B cell (primary cell): Measurements from ENCODE around the gene SPATA25. TPM values are rescaled to one million over a fixed set of nuclear protein-coding genes. Genes with fewer than 3 reads are reported as not detected.

Source experiments
- ATAC-seq: fragments of 200-7000 bp; cut with Tn5 transposase; one replicate; pipeline ENCODE4 v1.10.0; 2021; ENCODE audit warnings: low read depth, mild to moderate bottlenecking, moderate number of reproducible peaks, moderate library complexity
- CTCF ChIA-PET: fragments of 350-600 bp; sonication (Branson Sonifier 250); formaldehyde crosslinking; loops from one replicate; lab custom pipeline; 2021; ENCODE audit warnings: antibody characterized with exemption, inconsistent platforms; lab: Charles Lee
- POLR2A ChIA-PET: fragments of 350-600 bp; sonication (Branson Sonifier 250); formaldehyde crosslinking; loops from one replicate; lab custom pipeline; 2021; ENCODE audit warnings: antibody characterized with exemption; lab: Charles Lee
- DNase-seq: peaks from one replicate; pipeline ENCODE4 v3.0.0; 2013
- H2AFZ ChIP-seq: 2 replicates; pipeline ENCODE4 v1.6.1; 2012; ENCODE audit warnings: mild to moderate bottlenecking, low read depth, low read length; ENCODE audit not compliant: insufficient read depth, poor library complexity, severe bottlenecking
- H3K27ac ChIP-seq, 2 donors: 1 replicate in 1 of 2; 2 replicates in 1 of 2; pipeline ENCODE4 v1.5.1; 2012 to 2013; ENCODE audit warnings: low read length in 2 of 2, mild to moderate bottlenecking in 2 of 2, moderate library complexity in 1 of 2
- H3K27me3 ChIP-seq, 4 experiments: fragments of 200-600 bp in 1 of 4; sonication (generic) in 1 of 4; replicated peaks in 1 of 4; 1 replicate in 2 of 4; 2 replicates in 2 of 4; pipeline versions ENCODE4 v1.6.1 to v1.7.0; 2013 to 2016; ENCODE audit warnings: low read length in 3 of 4, mild to moderate bottlenecking in 2 of 4, mixed read lengths in 1 of 4, moderate library complexity in 1 of 4; ENCODE audit not compliant: insufficient read depth in 4 of 4, control insufficient read depth in 3 of 4; ENCODE audit errors: control extremely low read depth in 1 of 4
- H3K36me3 ChIP-seq, 2 experiments: replicated peaks in 1 of 2; 1 replicate in 1 of 2; 2 replicates in 1 of 2; pipeline versions ENCODE4 v1.6.1 to v1.7.1; 2013; ENCODE audit warnings: low read length in 1 of 2; ENCODE audit not compliant: insufficient read depth in 2 of 2, control insufficient read depth in 1 of 2; ENCODE audit errors: control extremely low read depth in 1 of 2, extremely low read depth in 1 of 2
- H3K4me1 ChIP-seq, 2 donors: fragments of 200-600 bp in 1 of 2; sonication (generic) in 1 of 2; 1 replicate in 1 of 2; 2 replicates in 1 of 2; pipeline versions ENCODE4 v1.5.1 to v1.6.1; 2013 to 2017; ENCODE audit warnings: low read length in 2 of 2; ENCODE audit not compliant: control insufficient read depth in 2 of 2, insufficient read depth in 2 of 2
- H3K4me2 ChIP-seq: replicated peaks from 2 replicates; pipeline ENCODE3; 2012; ENCODE audit warnings: mild to moderate bottlenecking, low read depth, low read length; ENCODE audit not compliant: poor library complexity, severe bottlenecking
- H3K4me3 ChIP-seq, 5 experiments: fragments of 200-600 bp in 1 of 5; sonication (generic) in 1 of 5; 1 replicate in 3 of 5; 2 replicates in 2 of 5; pipeline versions ENCODE4 v1.5.1 to v1.7.0; 2011 to 2016; ENCODE audit warnings: low read length in 4 of 5, mild to moderate bottlenecking in 4 of 5, low read depth in 2 of 5, control low read depth in 1 of 5, moderate library complexity in 1 of 5; ENCODE audit not compliant: insufficient read depth in 1 of 5; ENCODE audit errors: control extremely low read depth in 1 of 5, extremely low read depth in 1 of 5
- H3K79me2 ChIP-seq: fragments of 200-600 bp; sonication (generic); one replicate; pipeline ENCODE4 v1.6.0; 2016; ENCODE audit warnings: low read length; ENCODE audit not compliant: control insufficient read depth, insufficient read depth
- H3K9ac ChIP-seq: fragments of 200-600 bp; sonication (generic); 2 replicates; pipeline ENCODE4 v1.6.1; 2017; ENCODE audit warnings: mild to moderate bottlenecking, low read length, moderate library complexity
- H3K9me3 ChIP-seq, 3 donors: one replicate each; pipeline versions ENCODE4 v1.6.1 to v1.7.1; 2013; ENCODE audit warnings: low read length in 2 of 3; ENCODE audit not compliant: control insufficient read depth in 2 of 3, insufficient read depth in 1 of 3; ENCODE audit errors: control extremely low read depth in 1 of 3
- H4K20me1 ChIP-seq: 2 replicates; pipeline ENCODE4 v1.6.0; 2012; ENCODE audit warnings: mild to moderate bottlenecking, low read length; ENCODE audit not compliant: insufficient read depth, control insufficient read depth, poor library complexity, severe bottlenecking
- H3K27ac Mint-ChIP-seq: one replicate; pipeline ENCODE4 v1.8.0; 2021; ENCODE audit warnings: mixed read lengths
- H3K27me3 Mint-ChIP-seq: one replicate; pipeline ENCODE4 v1.8.0; 2021; ENCODE audit warnings: mixed read lengths
- H3K4me1 Mint-ChIP-seq: one replicate; pipeline ENCODE4 v1.8.0; 2021; ENCODE audit warnings: mixed read lengths
- H3K4me3 Mint-ChIP-seq: one replicate; pipeline ENCODE4 v1.8.0; 2021; ENCODE audit warnings: mixed read lengths
- H3K9me3 Mint-ChIP-seq: one replicate; pipeline ENCODE4 v1.8.0; 2022; ENCODE audit warnings: mixed read lengths; ENCODE audit not compliant: insufficient read depth
- EZH2 ChIP-seq: IDR thresholded peaks from 2 replicates; pipeline ENCODE4 v1.6.1; 2012; ENCODE audit warnings: borderline replicate concordance, low read depth, mild to moderate bottlenecking, moderate library complexity, low read length; ENCODE audit not compliant: insufficient read depth, poor library complexity, severe bottlenecking
- WGBS: methylation state at CpG from one replicate; pipeline ENCODE4 v1.1.5; 2013; ENCODE audit warnings: missing lambda C conversion rate; ENCODE audit not compliant: insufficient coverage; 5-methylcytosine and 5-hydroxymethylcytosine counted together
- intact Hi-C: fragments of 100-400 bp; cut with micrococcal nuclease; formaldehyde crosslinking; loops from one replicate; pipeline ENCODE4 v1.10.0; 2022
- polyA plus RNA-seq: library from polyadenylated mRNA; depleted of rRNA; stranded (reverse); fragments of >200 nt; gene quantifications from 2 replicates; pipeline ENCODE4 v1.2.3, GENCODE V29; 2012
- total RNA-seq, 2 donors: library from RNA; stranded (reverse); fragments of 120-200 nt in 1 of 2; gene quantifications; 1 replicate in 1 of 2; 2 replicates in 1 of 2; pipeline versions ENCODE4 v1.2.3 to v1.2.4, GENCODE V29; 2013 to 2022
- TF ChIP-seq, protein P1 (sequence below): fragments of 200-600 bp; IDR thresholded peaks from one replicate; pipeline ENCODE4 v1.8.0; 2022; ENCODE audit warnings: antibody characterized with exemption, mild to moderate bottlenecking

Gene SPATA25
- total and polyA plus RNA-seq, 2 donors (not counting 1 experiment from before 2014, with no cell fraction given) = 2.5 to 2.9 TPM

DNA sequence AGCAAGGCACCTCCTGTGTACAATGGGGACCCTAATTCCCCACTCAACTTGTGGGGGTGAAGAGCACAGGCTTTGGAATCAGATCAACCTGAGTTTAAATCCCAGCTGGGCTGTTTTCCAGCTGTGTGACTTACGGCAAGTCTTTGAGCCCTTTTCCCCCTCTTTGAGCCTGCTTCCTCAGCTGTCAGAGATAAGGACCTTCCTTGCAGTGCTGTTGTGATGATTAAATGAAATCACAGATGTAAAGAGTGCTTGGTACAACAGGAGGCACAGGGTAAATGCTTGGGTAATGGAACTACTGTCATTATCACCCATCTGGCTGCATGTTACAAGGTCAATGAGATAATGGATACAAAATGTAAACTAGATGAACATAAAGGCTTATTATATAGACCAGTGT lies 50.6 kb downstream of the SPATA25 start:
- H3K4me1 ChIP-seq = peaks cover 9 to 25% of the 10 kb centered on the region in 2 donors
- TF ChIP-seq, protein P1, sequence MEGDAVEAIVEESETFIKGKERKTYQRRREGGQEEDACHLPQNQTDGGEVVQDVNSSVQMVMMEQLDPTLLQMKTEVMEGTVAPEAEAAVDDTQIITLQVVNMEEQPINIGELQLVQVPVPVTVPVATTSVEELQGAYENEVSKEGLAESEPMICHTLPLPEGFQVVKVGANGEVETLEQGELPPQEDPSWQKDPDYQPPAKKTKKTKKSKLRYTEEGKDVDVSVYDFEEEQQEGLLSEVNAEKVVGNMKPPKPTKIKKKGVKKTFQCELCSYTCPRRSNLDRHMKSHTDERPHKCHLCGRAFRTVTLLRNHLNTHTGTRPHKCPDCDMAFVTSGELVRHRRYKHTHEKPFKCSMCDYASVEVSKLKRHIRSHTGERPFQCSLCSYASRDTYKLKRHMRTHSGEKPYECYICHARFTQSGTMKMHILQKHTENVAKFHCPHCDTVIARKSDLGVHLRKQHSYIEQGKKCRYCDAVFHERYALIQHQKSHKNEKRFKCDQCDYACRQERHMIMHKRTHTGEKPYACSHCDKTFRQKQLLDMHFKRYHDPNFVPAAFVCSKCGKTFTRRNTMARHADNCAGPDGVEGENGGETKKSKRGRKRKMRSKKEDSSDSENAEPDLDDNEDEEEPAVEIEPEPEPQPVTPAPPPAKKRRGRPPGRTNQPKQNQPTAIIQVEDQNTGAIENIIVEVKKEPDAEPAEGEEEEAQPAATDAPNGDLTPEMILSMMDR = no peak
- no peak for TF ChIP-seq EZH2
- no peak for ATAC-seq
- no peaks in the 10 kb centered on the region for H3K27me3 Mint-ChIP-seq
- no peak overlapping the region for H3K9ac ChIP-seq
- H4K20me1 ChIP-seq = no peaks in the 10 kb centered on the region
- no peak overlapping the region for H2AFZ ChIP-seq
- H3K27ac ChIP-seq = no peak overlapping the region
- intact Hi-C loops = no loop called here
- no peaks in the 10 kb centered on the region for H3K9me3 Mint-ChIP-seq
- ChIA-PET CTCF (no interaction called here), POLR2A (interaction anchor here (0.6 kb wide), 1 partner anchor 22 kb away, joined by 3 read pairs; no protein-coding TSS in a partner anchor)
- no peak for DNase-seq
- H3K27ac Mint-ChIP-seq = no peak overlapping the region
- no peak overlapping the region for H3K4me2 ChIP-seq
- H3K36me3 ChIP-seq = peaks cover 0 to 8% of the 10 kb centered on the region in 2 experiments
- no peaks in the 10 kb centered on the region for H3K27me3 ChIP-seq
- H3K9me3 ChIP-seq = no peaks in the 10 kb centered on the region
- WGBS = no CpG with 5 or more reads among the region's 1 CpG
- H3K4me3 ChIP-seq = no peak overlapping the region
- H3K4me3 Mint-ChIP-seq = no peak overlapping the region
- H3K4me1 Mint-ChIP-seq = peaks cover 18% of the 10 kb centered on the region
- no peaks in the 10 kb centered on the region for H3K79me2 ChIP-seq

Other genes starting within 250 kb of the SPATA25 start
- not detected in 2 replicates for gene WFDC11, start 217.4 kb downstream of the SPATA25 start, total RNA-seq
- gene WFDC11, start 217.4 kb downstream of the SPATA25 start, polyA plus RNA-seq = not detected in 2 replicates
- gene WFDC13, start 185.6 kb downstream of the SPATA25 start, total RNA-seq = not detected in 2 replicates
- gene WFDC13, start 185.6 kb downstream of the SPATA25 start, polyA plus RNA-seq = not detected in 2 replicates
- not detected in 2 replicates for gene WFDC10B, start 182.6 kb downstream of the SPATA25 start, total RNA-seq
- 0.30 TPM in 1 of 2 replicates, not detected in the other for gene WFDC10B, start 182.6 kb downstream of the SPATA25 start, polyA plus RNA-seq
- not detected in 2 replicates for gene SPINT4, start 165.3 kb downstream of the SPATA25 start, total RNA-seq
- gene SPINT4, start 165.3 kb downstream of the SPATA25 start, polyA plus RNA-seq = not detected in 2 replicates
- gene WFDC3, start 95.7 kb downstream of the SPATA25 start, total RNA-seq = not detected in 2 replicates
- gene WFDC3, start 95.7 kb downstream of the SPATA25 start, polyA plus RNA-seq = 0.26 TPM in 1 of 2 replicates, not detected in the other
- gene DNTTIP1, start 95.7 kb downstream of the SPATA25 start, total RNA-seq = 20.1 and 27.3 TPM in 2 replicates
- gene DNTTIP1, start 95.7 kb downstream of the SPATA25 start, polyA plus RNA-seq = 20.9 and 25.3 TPM in 2 replicates
- gene UBE2C, start 75.0 kb downstream of the SPATA25 start, total RNA-seq = 0.54 TPM in 1 of 2 replicates, not detected in the other
- 0.95 and 2.4 TPM in 2 replicates for gene UBE2C, start 75.0 kb downstream of the SPATA25 start, polyA plus RNA-seq
- 0.46 TPM in 1 of 2 replicates, not detected in the other for gene TNNC2, start 60.3 kb downstream of the SPATA25 start, total RNA-seq
- gene TNNC2, start 60.3 kb downstream of the SPATA25 start, polyA plus RNA-seq = 0.33 and 2.4 TPM in 2 replicates
- gene SNX21, start 53.8 kb downstream of the SPATA25 start, total RNA-seq = 1.7 and 2.4 TPM in 2 replicates
- gene SNX21, start 53.8 kb downstream of the SPATA25 start, polyA plus RNA-seq = 0.95 and 2.2 TPM in 2 replicates
- 27.1 and 32.4 TPM in 2 replicates for gene ACOT8, start 30.2 kb downstream of the SPATA25 start, total RNA-seq
- 43.1 and 64.7 TPM in 2 replicates for gene ACOT8, start 30.2 kb downstream of the SPATA25 start, polyA plus RNA-seq
- gene ZSWIM3, start 30.0 kb downstream of the SPATA25 start, total RNA-seq = 7.1 and 7.8 TPM in 2 replicates
- gene ZSWIM3, start 30.0 kb downstream of the SPATA25 start, polyA plus RNA-seq = 3.0 and 4.0 TPM in 2 replicates
- gene ZSWIM1, start 6.4 kb downstream of the SPATA25 start, total RNA-seq = 15.7 and 18.5 TPM in 2 replicates
- gene ZSWIM1, start 6.4 kb downstream of the SPATA25 start, polyA plus RNA-seq = 2.8 and 5.4 TPM in 2 replicates
- gene NEURL2, start 3.6 kb upstream of the SPATA25 start, total RNA-seq = 4.1 and 5.4 TPM in 2 replicates
- gene NEURL2, start 3.6 kb upstream of the SPATA25 start, polyA plus RNA-seq = 1.6 and 3.3 TPM in 2 replicates
- gene CTSA, start 3.7 kb upstream of the SPATA25 start, total RNA-seq = 100 and 113 TPM in 2 replicates
- gene CTSA, start 3.7 kb upstream of the SPATA25 start, polyA plus RNA-seq = 83.4 and 107 TPM in 2 replicates
- 1.4 and 1.7 TPM in 2 replicates for gene PLTP, start 24.5 kb upstream of the SPATA25 start, total RNA-seq
- gene PLTP, start 24.5 kb upstream of the SPATA25 start, polyA plus RNA-seq = 2.0 and 4.0 TPM in 2 replicates
- 78.9 and 79.2 TPM in 2 replicates for gene PCIF1, start 47.1 kb upstream of the SPATA25 start, total RNA-seq
- 70.0 and 74.2 TPM in 2 replicates for gene PCIF1, start 47.1 kb upstream of the SPATA25 start, polyA plus RNA-seq
- 62.7 and 64.8 TPM in 2 replicates for gene ZNF335, start 84.6 kb upstream of the SPATA25 start, total RNA-seq
- 49.8 and 62.3 TPM in 2 replicates for gene ZNF335, start 84.6 kb upstream of the SPATA25 start, polyA plus RNA-seq
- gene MMP9, start 121.3 kb upstream of the SPATA25 start, total RNA-seq = 4.0 and 4.4 TPM in 2 replicates
- gene MMP9, start 121.3 kb upstream of the SPATA25 start, polyA plus RNA-seq = 0.19 and 0.75 TPM in 2 replicates
- 0.32 TPM in 1 of 2 replicates, not detected in the other for gene SLC12A5, start 141.6 kb upstream of the SPATA25 start, total RNA-seq
- gene SLC12A5, start 141.6 kb upstream of the SPATA25 start, polyA plus RNA-seq = not detected in 2 replicates
- gene NCOA5, start 202.3 kb upstream of the SPATA25 start, total RNA-seq = 41.6 and 44.1 TPM in 2 replicates
- 26.0 and 28.8 TPM in 2 replicates for gene NCOA5, start 202.3 kb upstream of the SPATA25 start, polyA plus RNA-seq
- 206 and 210 TPM in 2 replicates for gene CD40, start 230.7 kb upstream of the SPATA25 start, total RNA-seq
- 154 and 215 TPM in 2 replicates for gene CD40, start 230.7 kb upstream of the SPATA25 start, polyA plus RNA-seq